Measurements from ENCODE around the gene EMC9. TPM values are rescaled to one million over a fixed set of nuclear protein-coding genes. Genes with fewer than 3 reads are reported as not detected.
A peak's percentile ranks its signal among the peaks of the same experiment; 100 is the strongest.

Gene EMC9
- total and polyA plus RNA-seq, 2 of the 8 experiments (the other 6 are each of a cell fraction or from before 2014, with no cell fraction given) = 38.4 to 47.2 TPM

DNA sequence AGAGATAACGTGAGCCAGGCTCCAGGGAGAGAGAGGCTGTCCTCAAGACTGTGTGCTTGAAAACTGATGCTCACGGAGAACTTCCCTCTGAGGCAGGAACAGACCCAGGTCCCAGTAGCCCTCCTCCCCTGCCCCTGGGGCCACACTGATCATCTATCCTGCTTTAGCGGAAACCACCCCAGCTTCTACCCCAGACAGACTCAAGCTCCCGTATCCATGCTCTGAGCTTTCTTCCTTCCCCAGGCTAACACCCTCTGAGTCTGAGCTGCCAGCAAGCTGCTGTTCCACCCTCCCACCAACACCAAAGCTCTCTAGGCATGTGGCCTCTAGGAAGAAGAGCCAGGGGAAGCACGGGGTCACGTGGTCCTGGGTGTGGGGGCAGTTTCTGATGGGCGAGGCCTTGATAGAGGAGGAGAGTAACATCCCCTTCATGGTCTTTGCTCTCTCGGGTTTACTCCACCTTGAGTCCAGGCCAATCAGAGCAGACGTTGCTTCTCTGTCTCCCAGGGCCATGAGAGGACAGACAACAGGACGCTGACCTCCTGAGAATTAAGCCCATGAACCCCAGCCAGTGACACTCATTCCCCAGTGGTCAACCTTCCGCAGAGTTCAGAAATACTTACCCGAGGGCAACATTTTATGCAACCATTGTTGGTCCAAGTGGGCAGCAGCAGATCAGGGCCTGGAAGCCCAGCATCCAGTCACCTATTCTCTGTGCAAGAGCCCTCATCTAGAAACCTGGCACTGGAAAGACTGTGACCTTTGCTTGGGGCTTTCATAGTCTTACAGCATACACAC is 45.9 kb downstream of the EMC9 start:
- H3K79me1 ChIP-seq (ENCODE audit: low read depth, low read length) = peaks cover 5% of the 10 kb centered on the region
- 32% methylated on average over 11 of the region's 12 CpGs; no CpG with 5 or more reads in 1 of the 2 experiments for WGBS, 2 experiments (ENCODE audit: extremely low coverage in 1 of 2, insufficient coverage in 1 of 2, insufficient read length in 1 of 2, insufficient replicate concordance in 2 of 2, low coverage in 1 of 2, low lambda C conversion rate in 2 of 2, missing lambda C conversion rate in 1 of 2)
- peak overlapping the region; percentile 97 for H3K18ac ChIP-seq (ENCODE audit: extremely low read depth, low read length)
- no peak overlapping the region for H2AFZ ChIP-seq (ENCODE audit: low read length)
- no peak overlapping the region for H2BK120ac ChIP-seq (replicated peaks; ENCODE audit: low read depth, low read length)
- peak overlapping the region; percentile 73; the same call in 1 of the 2 replicates for H2BK15ac ChIP-seq (ENCODE audit: low read length)
- CTCF ChIA-PET (ENCODE audit: partially characterized antibody) = interaction anchor here (1.1 to 12.8 kb wide), 6 partner anchors 10 to 61 kb away, joined by 3 to 316 read pairs (median 7); partner anchors contain the start of gene CPNE6
- H2BK5ac ChIP-seq (ENCODE audit: low read depth, low read length) = peak overlapping the region; percentile 55; the same call in 1 of the 2 replicates
- peak overlapping the region; percentile 97 for H3K56ac ChIP-seq (replicated peaks; ENCODE audit: insufficient read length, low read depth, low read length)
- peak overlapping the region; percentile 7 for H4K91ac ChIP-seq (replicated peaks; ENCODE audit: insufficient read length, low read length)
- H3K9me3 ChIP-seq (ENCODE audit: insufficient read depth in 2 of 2, low read depth in 1 of 2, low read length in 1 of 2) = no peaks in the 10 kb centered on the region
- H2BK12ac ChIP-seq (ENCODE audit: low read depth, low read length) = peak overlapping the region; percentile 77; the same call in 1 of the 2 replicates
- H3K4ac ChIP-seq (replicated peaks; ENCODE audit: insufficient read length, low read depth, low read length) = peak overlapping the region; percentile 63
- no peak overlapping the region for H3K14ac ChIP-seq (ENCODE audit: insufficient read length)
- no peaks in the 10 kb centered on the region for H3K27me3 ChIP-seq (replicated peaks in 1 of 4; ENCODE audit: control insufficient read depth in 3 of 4, extremely low read depth in 1 of 4, insufficient read depth in 3 of 4, low read length in 3 of 4)
- DNase-seq (ENCODE audit: low read depth in 1 of 2, low spot score in 2 of 2) (peak in 1 of 2 experiments; percentile 71), FAIRE-seq (peak; percentile 7)
- H4K5ac ChIP-seq (ENCODE audit: insufficient read length, low read depth, low read length) = peak overlapping the region; percentile 42
- no peak overlapping the region for H4K8ac ChIP-seq (ENCODE audit: extremely low read depth, insufficient read depth, low read length)
- POLR2A ChIA-PET (ENCODE audit: partially characterized antibody) = interaction anchor here (0.6 to 23.9 kb wide), 27 partner anchors 10 to 545 kb away, joined by 3 to 626 read pairs (median 9); partner anchors contain the start of genes CARMIL3, CPNE6, DCAF11 and EMC9
- H3K27ac ChIP-seq (ENCODE audit: low read depth, low read length) = peak overlapping the region; percentile 89; the same call in 1 of the 2 replicates
- peak overlapping the region; percentile 60 to 96 (median 84) for H3K4me3 ChIP-seq (ENCODE audit: extremely low read depth in 1 of 4, insufficient read depth in 2 of 4, low read depth in 3 of 4, low read length in 4 of 4)
- H3K23ac ChIP-seq (ENCODE audit: insufficient read length) = no peak overlapping the region
- peak overlapping the region; percentile 87 to 95 (median 90) for H3K9ac ChIP-seq (replicated peaks in 1 of 4; ENCODE audit: extremely low read depth in 1 of 4, low read depth in 3 of 4, low read length in 3 of 4)
- H3K4me1 ChIP-seq (replicated peaks in 1 of 4; ENCODE audit: control insufficient read depth in 3 of 4, insufficient read depth in 4 of 4, low read length in 3 of 4) = peaks cover 5 to 13% (median 8%) of the 10 kb centered on the region in 4 experiments
- H4K20me1 ChIP-seq (replicated peaks in 1 of 2; ENCODE audit: control insufficient read depth in 1 of 2, insufficient read depth in 2 of 2, low read length in 2 of 2) = peaks cover 7 to 11% of the 10 kb centered on the region in 2 experiments
- H3K4me2 ChIP-seq (ENCODE audit: insufficient read depth in 1 of 2, low read depth in 2 of 2, low read length in 2 of 2) = peak overlapping the region; percentile 88 to 91
- peaks cover 9 to 34% (median 19%) of the 10 kb centered on the region in 4 experiments; a peak in 6 of 8 replicates for H3K36me3 ChIP-seq (ENCODE audit: control insufficient read depth in 2 of 4, insufficient read depth in 4 of 4, low read length in 3 of 4)
- H3K23me2 ChIP-seq (ENCODE audit: low read depth, low read length) = peaks cover 8% of the 10 kb centered on the region
- 0 out of 2 replicates have a peak overlapping the region, but pooled peaks have one; percentile 35 for H2BK20ac ChIP-seq (ENCODE audit: low read length)
- peaks cover 0 to 21% of the 10 kb centered on the region in 2 experiments; a peak in 2 of 4 replicates for H3K79me2 ChIP-seq (ENCODE audit: control insufficient read depth in 1 of 2, insufficient read depth in 2 of 2, low read length in 2 of 2)
- H2AK5ac ChIP-seq (ENCODE audit: low read depth, low read length) = peak overlapping the region; percentile 2; the same call in 1 of the 2 replicates
- no peak for TF ChIP-seq JUND (IDR thresholded peaks at IDR 0.05; ENCODE audit: low read length)
- TF ChIP-seq GTF2F1 (IDR thresholded peaks at IDR 0.05; ENCODE audit: borderline replicate concordance, low read depth, low read length) = 0 out of 2 replicates have a peak, but pooled peaks have one; percentile 42
- no peak for TF ChIP-seq RXRA (IDR thresholded peaks at IDR 0.05; ENCODE audit: insufficient read depth, low read depth, low read length)
- TF ChIP-seq ZNF274 (IDR thresholded peaks at IDR 0.05; ENCODE audit: borderline replicate concordance, extremely low read depth, low read length) = no peak
- TF ChIP-seq SIN3A (conservative IDR thresholded peaks at IDR 0.05 in 1 of 2, IDR thresholded peaks at IDR 0.05 in 1 of 2; ENCODE audit: low read depth in 1 of 2, low read length in 2 of 2) = no peak; a peak in 1 of 4 replicates
- no peak for TF ChIP-seq MAFK (IDR thresholded peaks at IDR 0.05; ENCODE audit: low read depth, low read length)
- TF ChIP-seq JUN (IDR thresholded peaks at IDR 0.05; ENCODE audit: low read depth, low read length) = no peak
- no peak for TF ChIP-seq SRF (IDR thresholded peaks at IDR 0.05; ENCODE audit: low read depth, low read length)
- TF ChIP-seq TAF1 (IDR thresholded peaks at IDR 0.05; ENCODE audit: low read depth, low read length) = peak; percentile 94
- TF ChIP-seq ATF3 (IDR thresholded peaks at IDR 0.05; ENCODE audit: insufficient read depth, low read depth, low read length) = 0 out of 2 replicates have a peak, but pooled peaks have one; percentile 43

Data from H1 (cell line).